Vagina (tissue), 2 donors: ENCODE results near the gene RGL1.

Source experiments
- POLR2A ChIP-seq, 2 donors: fragments of 450-650 bp; IDR thresholded peaks; one replicate each; pipeline ENCODE4 v1.6.1; 2017; ENCODE audit warnings: antibody characterized with exemption in 2 of 2, mild to moderate bottlenecking in 2 of 2, moderate library complexity in 2 of 2
- TF ChIP-seq, protein P1 (sequence below), 3 experiments: fragments of 450-650 bp in 2 of 3; fragments of 200-600 bp in 1 of 3; sonication (generic) in 1 of 3; IDR thresholded peaks; one replicate each; pipeline ENCODE4 v1.5.1; 2017 to 2019; ENCODE audit warnings: antibody characterized with exemption in 3 of 3, mild to moderate bottlenecking in 2 of 3, moderate library complexity in 2 of 3

DNA sequence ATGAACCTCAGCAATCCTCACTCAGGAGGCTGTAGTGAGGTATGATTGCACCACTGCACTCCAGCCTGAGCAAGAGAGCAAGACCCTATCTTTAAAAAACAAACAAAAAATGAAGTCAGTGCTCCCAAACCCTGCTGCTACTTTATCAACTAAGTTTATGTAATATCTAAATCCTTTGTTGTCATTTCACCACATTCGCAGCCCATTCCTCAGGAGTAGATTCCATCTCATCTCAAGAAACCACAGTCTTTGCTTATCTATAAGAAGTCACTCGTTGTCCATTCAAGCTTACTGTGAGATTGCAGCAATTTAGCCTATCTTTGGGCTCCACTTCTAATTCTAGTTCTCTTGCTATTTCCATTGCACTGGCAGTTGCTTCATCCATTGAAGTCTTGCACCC lies 44.3 kb upstream of the RGL1 start:
- TF ChIP-seq POLR2A (IDR thresholded peaks at IDR 0.05), result no peak
- TF ChIP-seq, protein P1, sequence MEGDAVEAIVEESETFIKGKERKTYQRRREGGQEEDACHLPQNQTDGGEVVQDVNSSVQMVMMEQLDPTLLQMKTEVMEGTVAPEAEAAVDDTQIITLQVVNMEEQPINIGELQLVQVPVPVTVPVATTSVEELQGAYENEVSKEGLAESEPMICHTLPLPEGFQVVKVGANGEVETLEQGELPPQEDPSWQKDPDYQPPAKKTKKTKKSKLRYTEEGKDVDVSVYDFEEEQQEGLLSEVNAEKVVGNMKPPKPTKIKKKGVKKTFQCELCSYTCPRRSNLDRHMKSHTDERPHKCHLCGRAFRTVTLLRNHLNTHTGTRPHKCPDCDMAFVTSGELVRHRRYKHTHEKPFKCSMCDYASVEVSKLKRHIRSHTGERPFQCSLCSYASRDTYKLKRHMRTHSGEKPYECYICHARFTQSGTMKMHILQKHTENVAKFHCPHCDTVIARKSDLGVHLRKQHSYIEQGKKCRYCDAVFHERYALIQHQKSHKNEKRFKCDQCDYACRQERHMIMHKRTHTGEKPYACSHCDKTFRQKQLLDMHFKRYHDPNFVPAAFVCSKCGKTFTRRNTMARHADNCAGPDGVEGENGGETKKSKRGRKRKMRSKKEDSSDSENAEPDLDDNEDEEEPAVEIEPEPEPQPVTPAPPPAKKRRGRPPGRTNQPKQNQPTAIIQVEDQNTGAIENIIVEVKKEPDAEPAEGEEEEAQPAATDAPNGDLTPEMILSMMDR (IDR thresholded peaks at IDR 0.05), result no peak
